Fibroblast of pulmonary artery (primary cell): ENCODE results near the gene SIGLEC12.
"Not testable (repeated sequence)": the region's sequence is repeated elsewhere in the genome, so short reads cannot be mapped to it uniquely, and the experiment has no call there.

ENCODE experiments used
- DNase-seq: peaks from one replicate; pipeline ENCODE4 v3.0.0-alpha.2; 2010; ENCODE audit warnings: low read depth
- H3K4me3 ChIP-seq: replicated peaks from 2 replicates; pipeline ENCODE4 v1.5.1; 2011; ENCODE audit warnings: low read depth, mild to moderate bottlenecking, control low read depth, low read length, moderate library complexity
- TF ChIP-seq, protein P1 (sequence below): IDR thresholded peaks from 2 replicates; pipeline ENCODE4 v1.5.1; 2011; ENCODE audit warnings: mild to moderate bottlenecking, control low read depth, low read length, inconsistent platforms; ENCODE audit errors: missing control alignments

The SIGLEC12 gene

DNA sequence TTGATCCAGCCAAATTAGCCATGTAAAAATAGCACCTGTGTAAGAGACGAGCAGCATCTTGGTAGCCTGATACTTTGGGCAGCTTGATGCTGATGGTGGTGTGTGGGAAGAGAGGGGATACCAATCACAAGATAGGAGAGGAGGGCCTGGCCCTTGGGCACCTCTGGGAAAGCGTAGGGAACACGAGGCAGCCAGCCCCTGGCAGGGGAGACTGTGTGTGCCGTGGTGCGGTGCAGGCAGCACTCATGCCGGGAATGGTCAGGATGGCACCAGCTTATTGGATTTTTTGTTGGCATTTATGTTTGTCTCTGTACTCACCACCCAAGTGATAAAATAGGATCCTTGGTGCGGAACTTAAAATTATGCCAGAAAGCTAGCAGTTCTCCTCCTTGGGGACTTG is 53.6 kb downstream of the SIGLEC12 start:
- no peak overlapping the region for H3K4me3 ChIP-seq
- TF ChIP-seq, protein P1, sequence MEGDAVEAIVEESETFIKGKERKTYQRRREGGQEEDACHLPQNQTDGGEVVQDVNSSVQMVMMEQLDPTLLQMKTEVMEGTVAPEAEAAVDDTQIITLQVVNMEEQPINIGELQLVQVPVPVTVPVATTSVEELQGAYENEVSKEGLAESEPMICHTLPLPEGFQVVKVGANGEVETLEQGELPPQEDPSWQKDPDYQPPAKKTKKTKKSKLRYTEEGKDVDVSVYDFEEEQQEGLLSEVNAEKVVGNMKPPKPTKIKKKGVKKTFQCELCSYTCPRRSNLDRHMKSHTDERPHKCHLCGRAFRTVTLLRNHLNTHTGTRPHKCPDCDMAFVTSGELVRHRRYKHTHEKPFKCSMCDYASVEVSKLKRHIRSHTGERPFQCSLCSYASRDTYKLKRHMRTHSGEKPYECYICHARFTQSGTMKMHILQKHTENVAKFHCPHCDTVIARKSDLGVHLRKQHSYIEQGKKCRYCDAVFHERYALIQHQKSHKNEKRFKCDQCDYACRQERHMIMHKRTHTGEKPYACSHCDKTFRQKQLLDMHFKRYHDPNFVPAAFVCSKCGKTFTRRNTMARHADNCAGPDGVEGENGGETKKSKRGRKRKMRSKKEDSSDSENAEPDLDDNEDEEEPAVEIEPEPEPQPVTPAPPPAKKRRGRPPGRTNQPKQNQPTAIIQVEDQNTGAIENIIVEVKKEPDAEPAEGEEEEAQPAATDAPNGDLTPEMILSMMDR, result no peak
- DNase-seq, result no peak

DNA sequence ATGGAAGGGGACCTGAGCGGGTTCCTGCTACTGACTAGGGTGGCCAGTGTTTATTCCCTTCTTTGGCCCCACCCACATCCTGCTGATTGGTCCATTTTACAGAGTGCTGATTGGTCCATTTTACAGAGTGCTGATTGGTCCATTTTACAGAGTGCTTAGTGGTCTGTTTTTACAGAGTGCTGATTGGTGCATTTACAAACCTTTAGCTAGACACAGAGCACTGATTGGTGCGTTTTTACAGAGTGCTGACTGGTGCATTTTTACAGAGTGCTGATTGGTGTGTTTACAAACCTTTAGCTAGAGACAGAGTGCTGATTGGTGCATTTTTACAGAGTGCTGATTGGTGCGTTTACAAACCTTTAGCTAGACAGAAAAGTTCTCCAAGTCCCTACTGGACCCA is 54.1 kb downstream of the SIGLEC12 start:
- H3K4me3 ChIP-seq, DNase-seq: not testable (repeated sequence)

DNA sequence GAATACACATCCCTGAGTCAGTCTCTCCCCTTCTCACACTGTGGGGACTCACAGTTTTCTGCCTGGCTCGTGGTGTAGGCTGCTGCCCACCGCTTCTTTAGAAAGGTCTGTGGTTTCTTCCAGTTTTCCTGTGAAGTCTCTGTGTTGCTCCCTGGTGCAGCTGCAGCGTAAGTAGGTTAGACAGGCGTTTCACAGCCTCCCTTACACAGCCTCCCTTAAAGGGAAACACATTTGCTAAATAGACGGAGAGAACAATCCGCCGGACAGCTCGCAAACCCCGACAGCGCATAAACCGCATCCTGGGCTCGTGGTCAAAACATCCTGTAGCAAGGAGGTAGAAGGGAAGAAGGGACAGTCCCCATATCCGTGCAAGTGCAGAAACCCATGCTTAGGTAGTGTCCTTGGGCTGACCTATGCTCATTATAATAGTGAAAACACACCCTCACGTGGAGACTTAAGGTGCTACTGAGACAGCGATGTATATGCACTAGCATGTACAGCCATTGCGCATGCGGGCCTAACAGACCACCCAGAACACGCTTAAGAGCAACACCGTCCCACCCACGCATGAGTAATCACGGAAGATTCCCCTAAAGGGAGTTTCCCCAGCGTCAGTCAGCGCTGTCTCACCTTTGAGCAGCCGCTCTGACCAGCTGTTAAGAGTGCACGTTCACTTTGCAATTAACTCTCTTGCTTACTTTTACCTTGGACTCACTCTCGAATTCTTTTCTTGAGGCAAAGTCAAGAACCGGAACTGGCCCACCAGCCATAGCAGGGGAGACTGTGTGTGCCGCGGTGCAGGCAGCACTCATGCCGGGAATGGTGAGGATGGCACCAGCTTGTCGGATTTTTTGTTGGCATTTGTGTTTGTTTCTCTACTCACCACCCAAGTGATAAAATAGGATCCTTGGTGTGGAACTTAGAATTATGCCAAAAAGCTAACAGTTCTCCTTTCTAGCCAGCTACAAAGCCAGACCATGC is 59.9 kb downstream of the SIGLEC12 start:
- TF ChIP-seq, protein P1, result no peak
- no peak for DNase-seq
- no peak overlapping the region for H3K4me3 ChIP-seq
